Measurements from ENCODE around the gene OR2B3. TPM values are rescaled to one million over a fixed set of nuclear protein-coding genes. Genes with fewer than 3 reads are reported as not detected.

Gene OR2B3
- total RNA-seq, 1 donor from 2014 or later = not detected

DNA sequence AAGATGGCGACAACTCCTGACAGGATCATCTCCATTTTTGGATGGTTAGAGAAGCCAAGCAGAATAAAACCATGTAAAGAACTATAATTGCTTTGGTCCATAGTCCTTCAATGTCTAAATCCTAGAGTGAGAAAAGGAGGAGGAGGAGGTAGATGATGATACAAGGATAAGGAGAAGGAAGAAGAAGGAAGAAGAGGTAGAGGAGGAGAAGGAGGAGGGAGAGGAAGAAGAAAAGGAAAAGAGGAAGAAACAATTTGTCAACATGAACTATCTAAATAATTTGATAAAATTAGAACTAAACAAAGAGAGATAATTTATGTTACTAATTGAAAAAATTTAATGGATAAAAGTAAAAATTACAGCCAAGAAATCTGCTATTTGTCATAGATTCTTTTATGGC, 42.0 kb downstream of the OR2B3 start, which contains the start of gene OR2W1:
Gene OR2W1, minus strand, starts transcription at position 101 of the 400 bp plus-strand sequence. Its CDS starts 0 bp downstream, at position 101.
- DNase-seq (ENCODE audit: low spot score) = no peak
- Mint-ChIP-seq H3K36me3 (ENCODE audit: low read depth, unreplicated experiment) (no peaks in the 10 kb centered on the region), H3K9me3 (ENCODE audit: unreplicated experiment) (no peaks in the 10 kb centered on the region), H3K4me1 (ENCODE audit: unreplicated experiment) (peaks cover 2% of the 10 kb centered on the region), H3K27ac (ENCODE audit: unreplicated experiment) (no peak within 1 kb of the TSS), H3K27me3 (ENCODE audit: unreplicated experiment) (no peaks in the 10 kb centered on the region), H3K4me3 (ENCODE audit: unreplicated experiment) (no peak within 1 kb of the TSS)
- no peak for TF ChIP-seq CTCF (IDR thresholded peaks at IDR 0.05; ENCODE audit: unreplicated experiment)

Other genes with a start within 250 kb of the OR2B3 start
- 82.8 TPM for gene TRIM27, start 163.3 kb downstream of the OR2B3 start, total RNA-seq (ENCODE audit: unreplicated experiment)
- gene ZNF311, start 82.0 kb downstream of the OR2B3 start, total RNA-seq (ENCODE audit: unreplicated experiment) = 1.6 TPM
- gene OR2W1, start 42.1 kb downstream of the OR2B3 start, total RNA-seq (ENCODE audit: unreplicated experiment) = not detected
- gene OR2J1, start 12.2 kb upstream of the OR2B3 start, total RNA-seq (ENCODE audit: unreplicated experiment) = not detected
- not detected for gene OR2J3, start 20.7 kb upstream of the OR2B3 start, total RNA-seq (ENCODE audit: unreplicated experiment)
- not detected for gene OR2J2, start 83.6 kb upstream of the OR2B3 start, total RNA-seq (ENCODE audit: unreplicated experiment)
- gene OR14J1, start 214.4 kb upstream of the OR2B3 start, total RNA-seq (ENCODE audit: unreplicated experiment) = 0.10 TPM

Data from endothelial cell (in vitro differentiated cells).